GF-D8 (cell line): ENCODE results near the gene SORBS1.

Experiments used
- DNase-seq: peaks from one replicate; lab custom pipeline; 2025; lab: John Stamatoyannopoulos, UW

The SORBS1 gene

GRCh38 chr10:95343573-95343972, 217.6 kb downstream of the SORBS1 start:
- no peak for DNase-seq

- no peak for DNase-seq
Observed at GRCh38 chr10:95341716-95342130, 219.4 kb downstream of the SORBS1 start.

GRCh38 chr10:95339863-95340262, 221.3 kb downstream of the SORBS1 start:
- no peak for DNase-seq

GRCh38 chr10:95337423-95338160, 223.6 kb downstream of the SORBS1 start:
- DNase-seq, result no peak

GRCh38 chr10:95336702-95337101, 224.5 kb downstream of the SORBS1 start:
- no peak for DNase-seq

GRCh38 chr10:95335933-95336699, 225.1 kb downstream of the SORBS1 start:
- no peak for DNase-seq

- no peak for DNase-seq
Observed at GRCh38 chr10:95334805-95335144, 226.4 kb downstream of the SORBS1 start.

GRCh38 chr10:95333997-95334804, 227.0 kb downstream of the SORBS1 start:
- DNase-seq, result no peak

- no peak for DNase-seq
Observed at GRCh38 chr10:95332666-95333249, 228.4 kb downstream of the SORBS1 start.

GRCh38 chr10:95331596-95332130, 229.5 kb downstream of the SORBS1 start:
- no peak for DNase-seq

- DNase-seq, result no peak
Observed at GRCh38 chr10:95330966-95331453, 230.2 kb downstream of the SORBS1 start.

GRCh38 chr10:95329296-95329695, 231.9 kb downstream of the SORBS1 start:
- no peak for DNase-seq

GRCh38 chr10:95328013-95328412, 233.2 kb downstream of the SORBS1 start:
- no peak for DNase-seq

GRCh38 chr10:95327367-95327766, 233.8 kb downstream of the SORBS1 start:
- DNase-seq, result no peak

GRCh38 chr10:95326396-95326795, 234.8 kb downstream of the SORBS1 start:
- no peak for DNase-seq

GRCh38 chr10:95325863-95326262, 235.3 kb downstream of the SORBS1 start:
- DNase-seq, result no peak

- no peak for DNase-seq
Observed at GRCh38 chr10:95324436-95325268, 236.5 kb downstream of the SORBS1 start.

GRCh38 chr10:95321554-95322301, 239.4 kb downstream of the SORBS1 start:
- no peak for DNase-seq

- DNase-seq, result no peak
Observed at GRCh38 chr10:95319239-95319638, 241.9 kb downstream of the SORBS1 start.

GRCh38 chr10:95315509-95315908, 245.7 kb downstream of the SORBS1 start:
- DNase-seq, result no peak
